ENCODE measurements around the gene ALS2. TPM values are rescaled to one million over a fixed set of nuclear protein-coding genes. Genes with fewer than 3 reads are reported as not detected.

ALS2 gene
- total RNA-seq, 1 experiment from 2014 or later: 28.1 TPM

- H3K36me3 ChIP-seq (ENCODE audit: control insufficient read depth in 1 of 2, insufficient read depth in 2 of 2, low read length in 2 of 2): no peaks in the 10 kb centered on the region
- ChIA-PET CTCF (no interaction called here), RAD21 (ENCODE audit: low non-redundant PET in 1 of 2, low total read pairs in 2 of 2, uncharacterized antibody in 2 of 2, unreplicated experiment in 2 of 2) (no interaction called here), POLR2A (no interaction called here)
- no peaks in the 10 kb centered on the region for H3K79me2 ChIP-seq (ENCODE audit: insufficient read depth, low read length)
- H3K9me2 ChIP-seq (ENCODE audit: insufficient read depth): no peaks in the 10 kb centered on the region
- H3K4me3 ChIP-seq (replicated peaks in 1 of 2; ENCODE audit: low read depth in 1 of 2, low read length in 2 of 2): no peak overlapping the region
- intact Hi-C loops (cut with micrococcal nuclease): loop anchor here (10.0 kb wide), 1 partner anchor 261 kb away; no protein-coding TSS in a partner anchor
- no peaks in the 10 kb centered on the region for H3K9me3 ChIP-seq (ENCODE audit: control insufficient read depth in 1 of 2, insufficient read depth in 1 of 2, low read depth in 1 of 2, low read length in 2 of 2)
- ATAC-seq (no peak), DNase-seq (ENCODE audit: low read depth, low spot score) (no peak)
- H3K4me1 ChIP-seq (ENCODE audit: control insufficient read depth in 1 of 2, insufficient read depth in 2 of 2, low read length in 2 of 2): peaks cover 0 to 20% of the 10 kb centered on the region in 2 experiments; a peak in 2 of 4 replicates
- no peak overlapping the region for H3K9ac ChIP-seq (ENCODE audit: low read length)
- BruUV-seq (replicated peaks): no TSS peak
- no peaks in the 10 kb centered on the region for H4K20me1 ChIP-seq (ENCODE audit: insufficient read depth)
- no peak overlapping the region for H3K27ac ChIP-seq (ENCODE audit: low read depth, low read length)
- no peak overlapping the region for H3K4me2 ChIP-seq (ENCODE audit: low read length)
- no peaks in the 10 kb centered on the region for H3K27me3 ChIP-seq (ENCODE audit: insufficient read depth, low read length)
- TF ChIP-seq ZNF274 (IDR thresholded peaks at IDR 0.05; ENCODE audit: low read depth, low read length) (no peak), SP1 (IDR thresholded peaks at IDR 0.05; ENCODE audit: low read depth) (no peak), ATF3 (IDR thresholded peaks at IDR 0.05) (no peak), ZFX (IDR thresholded peaks at IDR 0.05) (no peak), YY1 (IDR thresholded peaks at IDR 0.05; ENCODE audit: extremely low read depth, insufficient replicate concordance, low read depth, low read length) (no peak), EZH2 (IDR thresholded peaks at IDR 0.05) (no peak), POLR2A (IDR thresholded peaks at IDR 0.05; ENCODE audit: borderline replicate concordance, extremely low read depth, insufficient read depth, insufficient read length) (no peak), JUND (IDR thresholded peaks at IDR 0.05) (no peak), CTCF (IDR thresholded peaks at IDR 0.05 in 2 of 3, conservative IDR thresholded peaks at IDR 0.05 in 1 of 3; ENCODE audit: borderline replicate concordance in 1 of 3, insufficient read depth in 1 of 3, low read depth in 2 of 3, low read length in 2 of 3) (no peak), CBX3 (IDR thresholded peaks at IDR 0.05; ENCODE audit: low read depth) (no peak), MAX (IDR thresholded peaks at IDR 0.05) (no peak), ZBTB33 (IDR thresholded peaks at IDR 0.05; ENCODE audit: extremely low read depth, insufficient replicate concordance, low read length) (no peak), TCF7L2 (IDR thresholded peaks at IDR 0.05; ENCODE audit: borderline replicate concordance, extremely low read depth, insufficient read depth, insufficient read length) (no peak), SRF (IDR thresholded peaks at IDR 0.05; ENCODE audit: low read depth) (no peak), EGR1 (IDR thresholded peaks at IDR 0.05; ENCODE audit: low read depth) (no peak), POLR2AphosphoS5 (IDR thresholded peaks at IDR 0.05; ENCODE audit: low read depth, low read length) (no peak), REST (IDR thresholded peaks at IDR 0.05; ENCODE audit: low read depth) (no peak)
- no peak overlapping the region for H2AFZ ChIP-seq (ENCODE audit: low read depth, low read length, poor library complexity, severe bottlenecking)
Observed at GRCh38 chr2:201794294-201794693, 13.6 kb upstream of the ALS2 start.
